ENCODE data around the gene CTSO.

DNA sequence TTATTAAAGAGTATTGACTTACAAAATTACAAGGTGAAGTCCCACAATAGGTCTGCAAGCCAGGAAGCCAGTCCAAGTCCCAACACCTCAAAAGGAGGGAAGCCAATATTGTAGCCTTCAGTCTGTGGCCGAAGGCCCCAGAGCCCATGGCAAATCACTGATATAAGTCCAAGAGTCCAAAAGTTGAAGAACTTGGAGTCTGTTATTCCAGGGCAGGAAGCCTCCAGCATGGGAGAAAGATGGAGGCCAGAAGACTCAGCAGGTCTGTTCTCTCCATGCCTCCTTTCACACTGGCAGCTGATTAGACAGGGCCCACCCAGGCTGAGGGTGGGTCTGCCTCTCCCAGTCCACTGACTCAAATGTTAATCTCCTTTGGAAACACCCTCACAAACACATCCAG lies 32.1 kb downstream of the CTSO start:
- TF ChIP-seq, protein P1, sequence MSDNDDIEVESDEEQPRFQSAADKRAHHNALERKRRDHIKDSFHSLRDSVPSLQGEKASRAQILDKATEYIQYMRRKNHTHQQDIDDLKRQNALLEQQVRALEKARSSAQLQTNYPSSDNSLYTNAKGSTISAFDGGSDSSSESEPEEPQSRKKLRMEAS (IDR thresholded peaks at IDR 0.05), result no peak
- TF ChIP-seq, protein P2, sequence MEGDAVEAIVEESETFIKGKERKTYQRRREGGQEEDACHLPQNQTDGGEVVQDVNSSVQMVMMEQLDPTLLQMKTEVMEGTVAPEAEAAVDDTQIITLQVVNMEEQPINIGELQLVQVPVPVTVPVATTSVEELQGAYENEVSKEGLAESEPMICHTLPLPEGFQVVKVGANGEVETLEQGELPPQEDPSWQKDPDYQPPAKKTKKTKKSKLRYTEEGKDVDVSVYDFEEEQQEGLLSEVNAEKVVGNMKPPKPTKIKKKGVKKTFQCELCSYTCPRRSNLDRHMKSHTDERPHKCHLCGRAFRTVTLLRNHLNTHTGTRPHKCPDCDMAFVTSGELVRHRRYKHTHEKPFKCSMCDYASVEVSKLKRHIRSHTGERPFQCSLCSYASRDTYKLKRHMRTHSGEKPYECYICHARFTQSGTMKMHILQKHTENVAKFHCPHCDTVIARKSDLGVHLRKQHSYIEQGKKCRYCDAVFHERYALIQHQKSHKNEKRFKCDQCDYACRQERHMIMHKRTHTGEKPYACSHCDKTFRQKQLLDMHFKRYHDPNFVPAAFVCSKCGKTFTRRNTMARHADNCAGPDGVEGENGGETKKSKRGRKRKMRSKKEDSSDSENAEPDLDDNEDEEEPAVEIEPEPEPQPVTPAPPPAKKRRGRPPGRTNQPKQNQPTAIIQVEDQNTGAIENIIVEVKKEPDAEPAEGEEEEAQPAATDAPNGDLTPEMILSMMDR (IDR thresholded peaks at IDR 0.05; ENCODE audit: control extremely low read depth in 1 of 3, insufficient read depth in 1 of 3, low read depth in 1 of 3, low read length in 3 of 3), result no peak
- TF ChIP-seq RFX5 (IDR thresholded peaks at IDR 0.05; ENCODE audit: borderline replicate concordance, low read depth, low read length) (no peak), POLR2A (IDR thresholded peaks at IDR 0.05; ENCODE audit: control extremely low read depth in 1 of 2, low read depth in 2 of 2, low read length in 2 of 2) (no peak), SRF (IDR thresholded peaks at IDR 0.05; ENCODE audit: low read depth, low read length) (no peak), ZNF274 (IDR thresholded peaks at IDR 0.05; ENCODE audit: borderline replicate concordance, extremely low read depth, low read length) (no peak), CREB1 (IDR thresholded peaks at IDR 0.05) (no peak), TEAD4 (IDR thresholded peaks at IDR 0.05; ENCODE audit: low read depth, low read length) (no peak)
- TF ChIP-seq, protein P3, sequence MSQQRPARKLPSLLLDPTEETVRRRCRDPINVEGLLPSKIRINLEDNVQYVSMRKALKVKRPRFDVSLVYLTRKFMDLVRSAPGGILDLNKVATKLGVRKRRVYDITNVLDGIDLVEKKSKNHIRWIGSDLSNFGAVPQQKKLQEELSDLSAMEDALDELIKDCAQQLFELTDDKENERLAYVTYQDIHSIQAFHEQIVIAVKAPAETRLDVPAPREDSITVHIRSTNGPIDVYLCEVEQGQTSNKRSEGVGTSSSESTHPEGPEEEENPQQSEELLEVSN (IDR thresholded peaks at IDR 0.05), result no peak
